Immature natural killer cell (primary cell): ENCODE measurements around the gene CASP1. TPM values are rescaled to one million over a fixed set of nuclear protein-coding genes. Genes with fewer than 3 reads are reported as not detected.

ENCODE experiments used
- DNase-seq, 3 donors: peaks; one replicate each; pipeline ENCODE4 v3.0.0; 2022; ENCODE audit warnings: mixed read lengths in 1 of 3
- H3K27ac Mint-ChIP-seq, 6 donors: one replicate each; pipeline ENCODE4 v1.8.0; 2020; ENCODE audit warnings: mixed read lengths in 6 of 6, mild to moderate bottlenecking in 5 of 6, inconsistent platforms in 4 of 6, moderate library complexity in 3 of 6
- H3K27me3 Mint-ChIP-seq, 3 donors: one replicate each; pipeline ENCODE4 v1.8.0; 2020 to 2021; ENCODE audit warnings: low read depth in 3 of 3, mild to moderate bottlenecking in 3 of 3, mixed read lengths in 3 of 3, moderate library complexity in 3 of 3, inconsistent platforms in 1 of 3
- H3K36me3 Mint-ChIP-seq, 3 donors: one replicate each; pipeline ENCODE4 v1.8.0; 2020; ENCODE audit warnings: mixed read lengths in 3 of 3, inconsistent platforms in 2 of 3, mild to moderate bottlenecking in 2 of 3
- H3K4me1 Mint-ChIP-seq, 2 donors: one replicate each; pipeline ENCODE4 v1.8.0; 2020; ENCODE audit warnings: inconsistent platforms in 2 of 2, mild to moderate bottlenecking in 2 of 2, mixed read lengths in 2 of 2, moderate library complexity in 1 of 2
- H3K4me3 Mint-ChIP-seq, 5 donors: one replicate each; pipeline ENCODE4 v1.8.0; 2020; ENCODE audit warnings: mild to moderate bottlenecking in 5 of 5, mixed read lengths in 5 of 5, inconsistent platforms in 3 of 5, moderate library complexity in 3 of 5
- H3K9me3 Mint-ChIP-seq, 6 donors: one replicate each; pipeline ENCODE4 v1.8.0; 2020; ENCODE audit warnings: mild to moderate bottlenecking in 6 of 6, mixed read lengths in 6 of 6, inconsistent platforms in 4 of 6, moderate library complexity in 3 of 6
- polyA plus RNA-seq, 3 donors: library from polyadenylated mRNA; unstranded; fragments of 300-500 nt; fragmentation: Illumina TruSeq; gene quantifications; one replicate each; pipeline ENCODE4 v1.2.3, GENCODE V29; 2021

CASP1 gene
- polyA plus RNA-seq, 3 donors from 2014 or later: 107 to 166 (median 115) TPM

DNA sequence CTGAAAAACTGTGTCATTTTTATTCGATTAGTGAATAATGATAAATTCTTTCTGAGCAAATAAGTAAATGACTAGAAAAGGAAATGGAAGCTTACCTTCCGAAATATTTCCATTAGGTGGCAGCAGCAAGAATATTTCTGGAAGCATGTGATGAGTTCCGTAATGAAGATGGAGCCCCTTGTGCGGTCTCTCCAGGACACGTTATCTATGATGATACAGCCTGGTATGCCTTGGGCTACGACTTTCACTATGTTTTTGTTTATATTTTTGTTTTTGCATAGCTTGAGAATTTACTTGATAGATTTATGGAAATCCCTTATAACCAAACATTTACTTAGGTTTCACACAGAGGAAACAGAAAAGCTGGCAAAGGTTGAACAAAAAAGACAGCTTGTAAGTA lies 37.7 kb downstream of the CASP1 start:
- Mint-ChIP-seq H3K36me3 (no peaks in the 10 kb centered on the region), H3K27ac (no peak overlapping the region), H3K9me3 (peaks cover 0 to 3% (median 0%) of the 10 kb centered on the region in 6 donors), H3K4me3 (no peak overlapping the region), H3K4me1 (peaks cover 15 to 19% of the 10 kb centered on the region in 2 donors), H3K27me3 (peaks cover 0 to 2% (median 0%) of the 10 kb centered on the region in 3 donors)
- DNase-seq: no peak

DNA sequence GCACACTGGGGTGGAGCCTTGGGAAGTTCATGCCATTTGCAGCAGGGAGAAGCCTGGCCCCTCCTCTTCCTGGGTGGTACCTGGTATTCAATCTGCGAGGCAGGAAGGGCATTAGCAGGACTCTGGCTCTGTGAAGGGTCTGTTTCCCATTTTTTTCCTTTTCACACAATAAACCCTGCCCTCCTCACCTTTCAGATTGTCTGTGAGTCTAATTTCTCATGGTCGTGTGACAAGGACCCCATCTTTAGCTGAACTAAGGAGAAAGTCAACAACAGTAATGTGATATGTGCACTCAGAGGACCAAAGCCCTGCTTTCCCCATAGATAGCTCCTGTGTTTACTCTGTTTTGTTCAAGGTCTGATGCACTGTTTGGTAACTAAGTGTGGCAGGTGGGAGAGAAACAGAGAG lies 39.9 kb downstream of the CASP1 start:
- Mint-ChIP-seq H3K27ac (no peak overlapping the region), H3K27me3 (peaks cover 0 to 2% (median 0%) of the 10 kb centered on the region in 3 donors), H3K4me3 (no peak overlapping the region), H3K4me1 (peaks cover 7 to 11% of the 10 kb centered on the region in 2 donors), H3K36me3 (no peaks in the 10 kb centered on the region), H3K9me3 (peaks cover 0 to 3% (median 0%) of the 10 kb centered on the region in 6 donors)
- DNase-seq: no peak

DNA sequence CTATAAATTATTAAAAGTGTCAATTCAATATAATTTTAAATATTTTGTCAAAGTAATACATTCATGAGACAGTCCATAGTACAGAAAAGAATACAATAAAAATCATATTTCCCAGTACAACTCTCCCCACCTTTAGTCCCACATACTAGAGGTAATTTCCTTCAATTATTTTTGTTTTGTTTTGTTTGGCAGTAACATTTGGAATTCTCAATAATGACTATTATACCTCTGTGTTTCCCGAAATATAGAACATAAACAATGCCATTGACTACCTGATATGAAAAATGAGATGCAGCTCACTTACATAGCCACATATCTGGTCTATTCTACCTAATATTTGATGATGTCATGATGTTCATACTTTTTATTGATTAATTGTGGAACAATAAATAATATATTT lies 42.2 kb downstream of the CASP1 start:
- no peak overlapping the region for H3K27ac Mint-ChIP-seq
- H3K4me3 Mint-ChIP-seq: no peak overlapping the region
- peaks cover 7 to 11% of the 10 kb centered on the region in 2 donors for H3K4me1 Mint-ChIP-seq
- peaks cover 0 to 4% (median 1%) of the 10 kb centered on the region in 3 donors for H3K36me3 Mint-ChIP-seq
- DNase-seq: no peak
- H3K9me3 Mint-ChIP-seq: peaks cover 0 to 5% (median under 1%) of the 10 kb centered on the region in 6 donors
- peaks cover 0 to 3% (median 2%) of the 10 kb centered on the region in 3 donors for H3K27me3 Mint-ChIP-seq

DNA sequence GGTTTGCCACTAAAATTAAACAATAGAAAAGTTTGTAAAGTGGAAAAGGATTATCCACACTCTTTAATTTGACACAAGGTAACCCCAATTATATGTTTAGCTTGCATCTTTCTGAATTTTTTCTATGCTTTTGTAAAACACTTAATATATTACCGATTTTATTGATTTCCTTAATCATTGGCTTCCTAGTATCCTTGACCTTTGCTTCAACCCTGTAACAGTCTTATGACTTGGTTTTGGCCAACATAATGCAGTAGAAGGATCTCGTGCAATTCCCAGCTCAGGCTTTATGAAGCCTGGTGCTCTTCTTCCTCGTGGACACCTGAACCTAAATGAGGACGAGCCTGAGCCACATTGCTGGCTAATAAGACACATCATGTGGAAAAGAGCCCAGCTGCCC lies 43.0 kb downstream of the CASP1 start:
- no peak overlapping the region for H3K27ac Mint-ChIP-seq
- H3K4me1 Mint-ChIP-seq: peaks cover 7 to 11% of the 10 kb centered on the region in 2 donors
- peaks cover 0 to 7% (median 2%) of the 10 kb centered on the region in 3 donors for H3K27me3 Mint-ChIP-seq
- H3K4me3 Mint-ChIP-seq: no peak overlapping the region
- peaks cover 0 to 9% (median 4%) of the 10 kb centered on the region in 3 donors for H3K36me3 Mint-ChIP-seq
- peaks cover 0 to 5% (median under 1%) of the 10 kb centered on the region in 6 donors for H3K9me3 Mint-ChIP-seq
- no peak for DNase-seq

DNA sequence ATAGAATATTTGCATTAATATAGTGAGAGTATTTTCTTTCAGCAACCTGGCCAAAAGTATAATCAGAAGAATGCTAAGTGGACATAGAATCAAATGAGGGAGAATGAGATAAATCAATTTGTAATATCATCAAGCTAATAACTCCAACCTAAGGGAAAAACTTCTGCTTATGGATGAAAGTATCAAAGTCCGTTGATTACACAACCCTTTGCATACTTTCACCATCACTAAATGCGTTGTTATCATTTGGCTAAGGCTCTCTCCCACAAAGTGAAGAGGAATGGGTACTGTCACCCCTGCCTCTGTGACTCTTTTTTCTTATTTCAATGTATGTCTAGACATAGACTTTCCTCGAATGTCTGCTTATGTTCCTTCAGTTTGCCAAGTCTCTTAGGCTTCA lies 50.1 kb downstream of the CASP1 start:
- no peak for DNase-seq
- Mint-ChIP-seq H3K4me3 (no peak overlapping the region), H3K27me3 (peaks cover 1 to 8% (median 6%) of the 10 kb centered on the region in 3 donors), H3K27ac (no peak overlapping the region), H3K36me3 (peaks cover 0 to 9% (median 4%) of the 10 kb centered on the region in 3 donors), H3K4me1 (no peaks in the 10 kb centered on the region), H3K9me3 (peaks cover 0 to 5% (median under 1%) of the 10 kb centered on the region in 6 donors)

DNA sequence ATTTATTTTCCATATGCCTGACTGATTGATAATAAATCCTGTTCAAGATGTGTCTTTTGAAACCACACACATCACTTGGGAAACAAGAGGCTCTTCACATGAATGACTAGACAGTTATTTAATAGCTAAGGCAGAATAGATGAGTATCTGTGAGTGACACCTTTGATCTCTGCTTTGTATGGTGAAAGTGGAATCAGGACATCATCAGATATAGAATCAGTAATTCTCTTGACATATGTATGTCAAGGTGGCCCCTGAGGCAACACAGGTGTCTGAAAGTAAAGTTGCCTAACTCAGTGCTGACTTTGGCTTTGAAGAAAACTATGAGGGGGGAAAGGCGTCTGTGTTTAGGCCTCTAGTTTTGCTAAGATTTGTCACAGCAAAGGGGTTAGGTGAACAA lies 55.1 kb downstream of the CASP1 start:
- Mint-ChIP-seq H3K4me3 (no peak overlapping the region), H3K27ac (no peak overlapping the region), H3K36me3 (no peaks in the 10 kb centered on the region), H3K27me3 (peaks cover 0 to 1% (median 0%) of the 10 kb centered on the region in 3 donors), H3K9me3 (peaks cover 0 to 4% (median 0%) of the 10 kb centered on the region in 6 donors), H3K4me1 (no peaks in the 10 kb centered on the region)
- DNase-seq: no peak

Other genes starting within 250 kb of the CASP1 start
- gene CASP12, start 136.7 kb downstream of the CASP1 start, polyA plus RNA-seq: not detected
- gene CASP4, start 66.6 kb downstream of the CASP1 start, polyA plus RNA-seq: 100 to 1,000 TPM; 141 to 184 (median 142) TPM
- not detected for gene CASP5, start 12.0 kb downstream of the CASP1 start, polyA plus RNA-seq
- gene CARD16, start 10.2 kb upstream of the CASP1 start, polyA plus RNA-seq: 100 to 1,000 TPM; 297 to 386 (median 368) TPM
- gene CARD18, start 104.6 kb upstream of the CASP1 start, polyA plus RNA-seq: not detected